ENCODE measurements around the gene TET2. TPM values are rescaled to one million over a fixed set of nuclear protein-coding genes. Genes with fewer than 3 reads are reported as not detected.
A peak's percentile ranks its signal among the peaks of the same experiment; 100 is the strongest.

The TET2 gene
- total and polyA plus RNA-seq, 7 donors: 2.4 to 30.9 (median 24.6) TPM

DNA sequence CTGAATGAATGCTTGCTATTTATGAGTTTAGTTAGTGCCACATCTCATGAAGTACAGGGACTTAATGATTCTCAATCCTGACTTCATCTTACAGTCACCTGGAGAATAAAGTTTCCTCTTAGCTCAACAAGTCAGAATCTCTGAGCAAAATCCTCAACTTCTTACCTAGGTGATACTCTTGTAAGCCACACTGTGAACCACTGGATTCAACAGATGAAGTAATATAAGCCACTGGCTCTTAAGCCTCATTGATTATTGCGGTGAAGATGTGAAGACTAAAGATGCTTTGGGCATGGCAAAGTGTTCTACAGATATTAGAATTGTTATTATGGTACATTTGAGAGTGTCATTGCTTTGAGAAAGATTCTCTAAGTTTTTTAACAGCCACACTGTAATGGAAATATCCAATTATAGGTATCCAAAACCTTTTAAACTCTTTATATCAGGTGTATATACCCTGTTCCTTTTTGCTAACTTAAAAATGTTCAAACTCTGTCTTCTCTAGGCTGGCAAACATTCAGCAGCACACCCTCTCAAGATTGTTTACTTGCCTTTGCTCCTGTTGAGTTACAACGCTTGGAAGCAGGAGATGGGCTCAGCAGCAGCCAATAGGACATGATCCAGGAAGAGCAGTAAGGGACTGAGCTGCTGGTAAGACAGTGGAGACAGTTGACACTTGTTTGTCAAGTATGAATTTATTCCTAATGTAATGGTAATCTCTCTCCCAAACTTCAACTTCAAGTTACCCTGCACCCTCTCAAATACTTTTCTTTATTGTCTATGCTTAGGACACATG, 43.4 kb downstream of the TET2 start:
- H3K36me3 ChIP-seq: no peaks in the 10 kb centered on the region
- no peak overlapping the region for H3K4me3 ChIP-seq
- intact Hi-C loops (cut with DNase I): no loop called here
- no peak for TF ChIP-seq EP300 (IDR thresholded peaks at IDR 0.05)
- TF ChIP-seq POLR2AphosphoS5 (IDR thresholded peaks at IDR 0.05): peak in 1 of 4 donors; percentile 20
- WGBS, 2 donors: 54 to 79% methylated on average over 2 of the region's 2 CpGs
- no peaks in the 10 kb centered on the region for H3K9me3 ChIP-seq
- H3K27me3 ChIP-seq: no peaks in the 10 kb centered on the region
- no peak for DNase-seq
- peak overlapping the region in 1 of 4 donors; percentile 64 for H3K27ac ChIP-seq
- H3K4me1 ChIP-seq: peaks cover 0 to 53% (median 42%) of the 10 kb centered on the region in 4 donors

DNA sequence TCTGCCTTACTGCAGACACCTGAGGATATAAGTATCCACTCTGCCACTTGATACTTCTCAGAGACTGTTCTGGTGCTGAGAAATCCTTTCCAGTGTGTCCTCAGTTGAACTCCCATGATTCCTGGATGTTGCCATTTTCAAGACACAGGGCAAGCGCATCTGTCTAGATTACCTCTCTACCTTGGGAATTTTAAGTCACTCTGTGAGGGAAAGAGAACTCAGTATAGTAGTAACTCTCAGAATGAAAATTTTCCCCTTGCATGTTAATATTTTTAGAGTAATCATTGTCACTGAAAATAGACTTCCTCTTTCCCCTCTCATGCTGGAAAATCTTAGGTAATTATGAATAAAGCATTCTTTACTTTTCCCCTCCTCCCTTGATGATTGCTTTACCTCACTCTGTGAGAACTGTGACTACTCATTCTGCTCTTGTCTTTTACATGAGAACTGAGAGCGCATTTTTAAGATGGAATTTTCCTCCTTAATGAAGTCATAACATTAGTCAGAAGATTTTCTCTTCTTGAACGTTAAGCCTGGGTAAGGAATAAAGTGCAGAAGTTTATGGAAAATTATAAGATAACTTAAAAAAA, 45.0 kb downstream of the TET2 start:
- no peaks in the 10 kb centered on the region for H3K9me3 ChIP-seq
- H3K36me3 ChIP-seq: no peaks in the 10 kb centered on the region
- no peak for DNase-seq
- TF ChIP-seq EP300 (IDR thresholded peaks at IDR 0.05) (no peak), POLR2A (IDR thresholded peaks at IDR 0.05) (no peak), POLR2AphosphoS5 (IDR thresholded peaks at IDR 0.05) (no peak), CTCF (IDR thresholded peaks at IDR 0.05) (no peak)
- intact Hi-C loops (cut with DNase I): no loop called here
- H3K27me3 ChIP-seq: no peaks in the 10 kb centered on the region
- peaks cover 0 to 63% (median 46%) of the 10 kb centered on the region in 4 donors for H3K4me1 ChIP-seq
- H3K27ac ChIP-seq: peak overlapping the region; percentile 18 to 64 (median 46)
- WGBS, 2 donors: 49 to 56% methylated on average over 3 of the region's 3 CpGs
- H3K4me3 ChIP-seq: no peak overlapping the region

- intact Hi-C loops (cut with DNase I): no loop called here
- Histone ChIP-seq H3K9me3 (no peaks in the 10 kb centered on the region), H3K27me3 (no peaks in the 10 kb centered on the region), H3K4me1 (peaks cover 0 to 68% (median 52%) of the 10 kb centered on the region in 4 donors), H3K4me3 (no peak overlapping the region), H3K36me3 (no peaks in the 10 kb centered on the region), H3K27ac (peak overlapping the region in 3 of 4 donors; percentile 18 to 64 (median 44))
- DNase-seq: no peak
- no peak for TF ChIP-seq POLR2A (IDR thresholded peaks at IDR 0.05)
Observed at GRCh38 chr4:105192474-105192873, 45.8 kb downstream of the TET2 start.

DNA sequence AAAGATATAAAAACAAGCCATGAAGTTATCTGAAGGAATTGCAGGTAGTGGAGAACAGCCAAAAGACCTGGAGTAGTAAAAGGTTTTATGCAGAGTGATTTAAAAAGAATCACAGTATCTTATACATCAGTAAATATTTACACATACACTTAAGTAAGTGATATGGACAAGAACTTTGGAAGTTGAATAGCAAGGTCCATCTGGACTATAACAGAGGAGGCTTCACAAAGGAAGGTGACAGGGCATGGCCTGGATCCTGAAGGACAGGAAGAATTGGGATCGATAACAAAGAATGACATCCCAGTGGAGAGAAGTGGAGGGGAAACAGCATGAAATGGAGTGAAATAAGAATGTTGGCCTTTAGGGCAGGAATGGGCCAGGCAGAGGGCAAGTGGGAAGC, 46.2 kb downstream of the TET2 start:
- 51 to 74% methylated on average over 1 of the region's 1 CpG for WGBS, 2 donors
- DNase-seq: no peak
- Histone ChIP-seq H3K4me3 (no peak overlapping the region), H3K27ac (peak overlapping the region in 1 of 4 donors; percentile 64), H3K4me1 (peaks cover 0 to 72% (median 53%) of the 10 kb centered on the region in 4 donors), H3K36me3 (no peaks in the 10 kb centered on the region), H3K9me3 (no peaks in the 10 kb centered on the region), H3K27me3 (no peaks in the 10 kb centered on the region)
- TF ChIP-seq POLR2AphosphoS5 (IDR thresholded peaks at IDR 0.05) (no peak), EP300 (IDR thresholded peaks at IDR 0.05) (no peak), CTCF (IDR thresholded peaks at IDR 0.05) (no peak), POLR2A (IDR thresholded peaks at IDR 0.05) (no peak)
- intact Hi-C loops (cut with DNase I): no loop called here

GRCh38 chr4:105193536-105193935, 46.9 kb downstream of the TET2 start:
- Histone ChIP-seq H3K9me3 (no peaks in the 10 kb centered on the region), H3K4me1 (peaks cover 0 to 74% (median 53%) of the 10 kb centered on the region in 4 donors), H3K36me3 (no peaks in the 10 kb centered on the region), H3K27ac (no peak overlapping the region), H3K27me3 (no peaks in the 10 kb centered on the region), H3K4me3 (no peak overlapping the region)
- TF ChIP-seq EP300 (IDR thresholded peaks at IDR 0.05) (no peak), CTCF (IDR thresholded peaks at IDR 0.05) (no peak), POLR2AphosphoS5 (IDR thresholded peaks at IDR 0.05) (no peak), POLR2A (IDR thresholded peaks at IDR 0.05) (no peak)
- no peak for DNase-seq
- 90 to 95% methylated on average over 3 of the region's 3 CpGs for WGBS, 2 donors
- intact Hi-C loops (cut with DNase I): no loop called here

Measured in sigmoid colon (tissue), 7 donors.